Myocyte (in vitro differentiated cells): ENCODE results near the gene DOCK2. TPM values are rescaled to one million over a fixed set of nuclear protein-coding genes. Genes with fewer than 3 reads are reported as not detected.
A peak's percentile ranks its signal among the peaks of the same experiment; 100 is the strongest.
"Not testable (repeated sequence)": the region's sequence is repeated elsewhere in the genome, so short reads cannot be mapped to it uniquely, and the experiment has no call there.

Experiments
- DNase-seq: peaks from one replicate; pipeline ENCODE4 v3.0.0-alpha.2; 2012; ENCODE audit warnings: low read depth
- total RNA-seq: library from RNA; depleted of rRNA; stranded (reverse); fragments of >200 nt; gene quantifications from 2 replicates; pipeline ENCODE4 v1.2.3, GENCODE V29; 2014

The DOCK2 gene
- total RNA-seq, 1 donor from 2014 or later: 0.08 TPM

- DNase-seq: no peak
Observed at GRCh38 chr5:169785771-169786618, 148.9 kb downstream of the DOCK2 start.

GRCh38 chr5:169788168-169788567 is 151.1 kb downstream of the DOCK2 start:
- no peak for DNase-seq

DNA sequence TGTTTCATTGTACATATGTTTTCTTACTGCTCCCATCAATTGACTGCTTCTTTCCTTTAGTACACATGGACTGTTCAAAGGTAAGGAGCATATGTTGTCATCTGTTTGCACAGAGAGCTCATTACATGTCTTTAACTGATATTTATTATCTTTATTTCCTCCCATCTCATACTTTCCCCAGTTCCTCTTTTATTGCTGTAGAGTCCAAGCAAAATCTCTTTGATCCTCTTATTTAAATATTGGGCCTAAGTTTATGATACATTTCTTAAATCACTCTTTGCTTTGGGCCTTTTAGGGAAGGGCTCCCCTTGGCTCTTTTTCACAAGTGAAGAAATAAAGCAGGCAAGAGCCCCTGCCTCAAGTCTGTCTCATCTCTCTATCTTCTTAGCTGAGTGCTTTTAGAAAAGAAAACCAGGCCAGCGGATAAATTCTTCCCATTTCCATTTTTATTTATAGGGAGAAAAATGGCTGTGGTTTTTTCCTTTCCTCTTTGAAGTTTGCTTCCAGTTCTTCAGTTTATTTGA is 152.4 kb downstream of the DOCK2 start:
- DNase-seq: no peak

DNA sequence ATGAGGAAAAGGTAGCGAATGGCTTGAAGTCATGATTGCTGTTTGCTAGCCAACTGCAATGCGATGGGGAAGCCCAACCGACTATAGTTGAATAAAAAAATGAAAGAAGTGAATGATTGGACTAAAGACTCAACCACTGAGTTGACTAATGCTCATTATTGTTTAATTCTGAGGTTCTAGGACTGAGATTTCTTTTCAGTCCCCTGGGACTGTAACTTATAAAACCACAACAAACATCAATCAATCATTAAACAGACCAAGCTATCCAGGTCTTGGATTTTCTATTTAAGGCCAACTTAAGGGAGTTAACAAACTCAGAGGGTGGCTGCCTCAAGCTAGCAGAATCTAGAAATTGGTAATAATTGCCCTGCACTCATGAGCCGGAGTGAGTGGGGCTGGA is 154.2 kb downstream of the DOCK2 start:
- DNase-seq: no peak

- no peak for DNase-seq
Observed at GRCh38 chr5:169795338-169795737, 158.3 kb downstream of the DOCK2 start.

GRCh38 chr5:169796731-169797130 is 159.7 kb downstream of the DOCK2 start:
- DNase-seq: no peak

GRCh38 chr5:169797577-169797976 is 160.5 kb downstream of the DOCK2 start:
- DNase-seq: no peak

GRCh38 chr5:169798438-169798837 is 161.4 kb downstream of the DOCK2 start:
- no peak for DNase-seq

GRCh38 chr5:169798906-169799660 is 162.0 kb downstream of the DOCK2 start:
- no peak for DNase-seq

- no peak for DNase-seq
Observed at GRCh38 chr5:169801324-169801777, 164.3 kb downstream of the DOCK2 start.

- DNase-seq: no peak
Observed at GRCh38 chr5:169801781-169802180, 164.7 kb downstream of the DOCK2 start.

DNA sequence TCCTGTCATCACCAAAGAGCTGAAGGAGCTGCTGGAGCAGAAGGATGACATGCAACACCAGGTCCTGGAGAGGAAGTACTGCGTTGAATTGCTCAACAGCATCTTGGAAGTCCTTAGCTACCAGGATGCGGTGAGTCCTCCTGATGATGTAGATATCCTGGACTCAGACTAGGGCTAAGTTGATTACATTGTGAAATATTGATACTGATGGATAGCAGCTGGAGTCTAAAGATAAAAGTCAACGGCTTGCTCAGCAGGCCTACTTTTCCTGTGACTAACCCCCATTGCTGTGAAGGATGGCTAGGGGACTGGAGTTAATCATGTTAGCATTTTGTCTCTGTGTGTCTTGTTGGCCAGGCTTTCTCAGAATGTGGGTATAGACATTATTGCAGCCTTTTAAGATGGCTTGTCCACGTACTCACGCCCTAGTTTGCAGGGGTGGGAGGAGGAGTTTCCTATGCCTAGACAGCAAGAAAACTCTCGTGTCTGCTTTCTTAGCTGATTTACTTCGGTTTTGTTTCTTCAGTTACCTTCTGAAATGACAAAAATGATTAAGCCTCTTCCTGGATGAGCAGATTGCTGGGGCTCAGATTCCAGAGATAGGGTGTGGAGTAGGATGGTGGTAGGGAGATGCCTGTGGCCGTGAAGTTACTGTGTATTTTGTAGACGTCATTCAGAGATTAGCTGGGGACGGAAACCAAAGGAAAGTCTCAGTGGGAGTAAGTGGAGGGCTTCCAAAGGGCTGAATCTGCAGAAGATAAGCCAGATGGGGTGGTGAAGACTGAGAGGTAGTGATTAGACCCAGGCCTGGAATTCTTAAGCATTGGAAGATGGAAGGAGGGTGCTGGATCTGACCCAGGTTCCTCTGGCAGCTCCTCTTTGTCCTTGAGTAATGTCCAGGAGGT is 166.3 kb downstream of the DOCK2 start:
- DNase-seq: peak; percentile 60

- DNase-seq: no peak
Observed at GRCh38 chr5:169804861-169805260, 167.8 kb downstream of the DOCK2 start.

DNA sequence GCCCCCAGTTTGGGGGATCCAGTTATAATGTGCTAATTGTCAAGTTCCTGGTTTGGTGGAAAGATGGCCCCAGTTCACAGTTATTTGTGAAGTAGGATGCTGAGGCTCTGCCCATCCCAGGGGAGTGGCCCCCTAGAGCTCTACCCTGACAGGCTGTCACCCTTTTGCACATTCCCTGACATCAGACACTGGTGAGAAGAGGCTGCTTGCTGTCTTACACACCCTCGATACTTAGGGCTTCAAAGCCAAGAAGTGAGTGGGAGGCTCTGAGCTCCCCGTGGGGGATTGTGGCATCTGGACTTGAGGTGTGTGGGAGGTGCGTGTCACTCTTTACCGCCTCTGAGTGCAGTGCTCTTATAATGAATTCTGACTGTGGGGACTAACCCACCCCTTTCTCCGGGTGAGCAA is 168.5 kb downstream of the DOCK2 start:
- DNase-seq: no peak

- DNase-seq: no peak
Observed at GRCh38 chr5:169805937-169806700, 169.0 kb downstream of the DOCK2 start.

DNA sequence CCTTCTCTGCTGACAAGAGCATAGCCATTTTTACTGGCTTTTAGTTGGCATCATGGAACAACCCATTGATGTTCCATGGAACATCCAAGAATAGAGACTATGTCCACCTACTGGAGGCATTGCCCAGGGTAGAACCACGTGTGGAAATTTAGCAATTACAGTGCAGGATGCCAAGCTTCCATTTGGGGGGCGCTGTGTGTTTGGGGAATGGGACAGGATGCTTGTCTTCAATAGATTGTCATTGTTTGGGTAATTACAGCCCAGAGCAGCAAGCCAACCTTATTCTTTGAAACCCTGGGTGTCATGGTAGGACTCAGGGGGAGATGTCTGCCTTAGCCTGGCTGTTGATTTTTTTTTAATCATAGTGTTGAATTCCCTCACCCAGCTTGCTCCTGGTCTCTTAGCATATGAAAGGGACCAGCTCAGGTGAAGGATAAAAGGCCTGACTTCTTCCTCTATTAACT is 171.1 kb downstream of the DOCK2 start:
- DNase-seq: no peak

DNA sequence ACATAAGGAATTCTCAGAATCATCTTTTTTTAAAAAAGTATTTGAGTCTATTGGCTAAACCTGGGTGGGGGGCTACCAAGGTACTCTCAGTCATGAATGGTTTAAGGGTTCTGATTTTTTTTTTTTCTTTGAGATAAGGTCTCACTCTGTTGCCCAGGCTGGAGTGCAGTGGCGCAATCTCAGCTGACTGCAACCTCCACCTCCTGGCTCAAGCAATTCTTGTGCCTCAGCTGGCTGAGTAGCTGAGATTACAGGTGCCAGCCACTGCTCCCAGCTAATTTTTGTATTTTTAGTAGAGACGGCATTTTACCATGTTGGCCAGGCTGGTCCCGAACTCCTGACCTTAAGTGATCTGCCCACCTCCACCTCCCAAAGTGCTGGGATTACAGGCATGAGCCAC is 171.8 kb downstream of the DOCK2 start:
- not testable (repeated sequence) for DNase-seq

DNA sequence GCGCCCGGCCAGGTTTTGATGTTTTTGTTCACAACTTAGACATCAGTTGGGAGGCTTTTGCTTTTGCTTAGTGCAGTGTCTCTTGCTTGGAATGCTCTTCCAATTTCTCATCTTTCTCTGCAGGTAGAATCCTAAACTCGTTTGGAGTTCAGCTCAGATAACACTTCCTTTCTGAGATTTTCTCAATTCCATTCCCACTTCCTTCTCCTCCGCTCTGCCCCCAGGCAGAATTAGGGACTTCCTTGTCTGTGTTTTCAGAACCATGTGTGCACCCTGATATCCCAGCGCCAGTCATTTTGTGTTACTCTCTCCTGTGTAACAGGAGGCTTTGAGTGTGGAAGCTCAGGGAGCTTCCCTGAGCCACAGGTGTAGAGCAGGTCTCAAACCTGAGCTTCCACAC is 172.2 kb downstream of the DOCK2 start:
- DNase-seq: no peak

- DNase-seq: no peak
Observed at GRCh38 chr5:169810524-169810923, 173.4 kb downstream of the DOCK2 start.

DNA sequence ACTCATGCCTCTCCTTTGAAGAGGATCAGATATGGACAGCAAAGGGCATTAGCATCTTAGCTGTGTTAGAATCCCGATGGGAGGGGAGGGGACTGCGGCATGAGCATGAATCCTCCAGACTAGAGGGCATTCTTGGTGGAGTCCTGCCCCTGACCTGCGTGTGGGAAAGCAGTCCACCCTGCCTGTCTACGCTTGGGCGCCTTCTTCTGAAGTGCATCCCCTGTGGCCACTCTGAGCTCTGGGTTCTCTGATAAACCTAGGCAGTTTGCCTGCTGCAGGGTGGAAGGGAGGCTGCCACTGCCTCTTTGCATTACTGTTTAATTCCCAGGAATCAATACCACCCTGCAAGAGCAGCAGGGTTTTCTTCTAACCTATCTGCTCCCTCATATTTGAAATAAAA is 173.9 kb downstream of the DOCK2 start:
- no peak for DNase-seq
